A673 (cell line): ENCODE data around the gene ATP5F1E.

ENCODE experiments used
- EZH2 ChIP-seq: fragments of 200-600 bp; sonication (generic); IDR thresholded peaks from 2 replicates; pipeline ENCODE4 v1.6.1; 2017; ENCODE audit warnings: borderline replicate concordance, low read depth, mild to moderate bottlenecking, mixed read lengths, antibody characterized with exemption, low read length; ENCODE audit not compliant: poor library complexity, severe bottlenecking
- TF ChIP-seq, protein P1 (sequence below): fragments of 300-800, 200-600 bp; sonication (generic); conservative IDR thresholded peaks from 2 replicates; pipeline ENCODE4 v1.5.1; 2017; ENCODE audit warnings: low read depth, mild to moderate bottlenecking, antibody characterized with exemption, low read length, moderate library complexity, mixed read lengths

GRCh38 chr20:59032713-59033059 is 551 bp upstream of the ATP5F1E start:
- TF ChIP-seq, protein P1, sequence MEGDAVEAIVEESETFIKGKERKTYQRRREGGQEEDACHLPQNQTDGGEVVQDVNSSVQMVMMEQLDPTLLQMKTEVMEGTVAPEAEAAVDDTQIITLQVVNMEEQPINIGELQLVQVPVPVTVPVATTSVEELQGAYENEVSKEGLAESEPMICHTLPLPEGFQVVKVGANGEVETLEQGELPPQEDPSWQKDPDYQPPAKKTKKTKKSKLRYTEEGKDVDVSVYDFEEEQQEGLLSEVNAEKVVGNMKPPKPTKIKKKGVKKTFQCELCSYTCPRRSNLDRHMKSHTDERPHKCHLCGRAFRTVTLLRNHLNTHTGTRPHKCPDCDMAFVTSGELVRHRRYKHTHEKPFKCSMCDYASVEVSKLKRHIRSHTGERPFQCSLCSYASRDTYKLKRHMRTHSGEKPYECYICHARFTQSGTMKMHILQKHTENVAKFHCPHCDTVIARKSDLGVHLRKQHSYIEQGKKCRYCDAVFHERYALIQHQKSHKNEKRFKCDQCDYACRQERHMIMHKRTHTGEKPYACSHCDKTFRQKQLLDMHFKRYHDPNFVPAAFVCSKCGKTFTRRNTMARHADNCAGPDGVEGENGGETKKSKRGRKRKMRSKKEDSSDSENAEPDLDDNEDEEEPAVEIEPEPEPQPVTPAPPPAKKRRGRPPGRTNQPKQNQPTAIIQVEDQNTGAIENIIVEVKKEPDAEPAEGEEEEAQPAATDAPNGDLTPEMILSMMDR = 0 out of 2 replicates have a peak, but pooled peaks have one; percentile 21
- no peak for TF ChIP-seq EZH2
